Glutamatergic neuron (in vitro differentiated cells): Measurements from ENCODE around the gene PPDPF. TPM values are rescaled to one million over a fixed set of nuclear protein-coding genes. Genes with fewer than 3 reads are reported as not detected.

Source experiments
- DNase-seq: peaks from one replicate; pipeline ENCODE4 v3.0.0; 2022
- H3K27ac Mint-ChIP-seq: one replicate; pipeline ENCODE4 v1.8.0; 2020; ENCODE audit warnings: mild to moderate bottlenecking, mixed read lengths, inconsistent platforms; ENCODE audit not compliant: unreplicated experiment
- H3K27me3 Mint-ChIP-seq: one replicate; pipeline ENCODE4 v1.8.0; 2020; ENCODE audit warnings: mild to moderate bottlenecking, moderate library complexity, mixed read lengths, inconsistent platforms; ENCODE audit not compliant: unreplicated experiment
- H3K36me3 Mint-ChIP-seq: one replicate; pipeline ENCODE4 v1.8.0; 2020; ENCODE audit warnings: mild to moderate bottlenecking, mixed read lengths, inconsistent platforms; ENCODE audit not compliant: unreplicated experiment
- H3K4me1 Mint-ChIP-seq: one replicate; pipeline ENCODE4 v1.8.0; 2020; ENCODE audit warnings: mild to moderate bottlenecking, low read depth, mixed read lengths, inconsistent platforms; ENCODE audit not compliant: unreplicated experiment
- H3K4me3 Mint-ChIP-seq: one replicate; pipeline ENCODE4 v1.8.0; 2020; ENCODE audit warnings: mild to moderate bottlenecking, mixed read lengths, inconsistent platforms; ENCODE audit not compliant: unreplicated experiment
- H3K9me3 Mint-ChIP-seq: one replicate; pipeline ENCODE4 v1.8.0; 2020; ENCODE audit warnings: mild to moderate bottlenecking, moderate library complexity, mixed read lengths, inconsistent platforms; ENCODE audit not compliant: unreplicated experiment
- CTCF ChIP-seq: fragments of 200-600 bp; sonication (generic); IDR thresholded peaks from one replicate; pipeline ENCODE4 v1.5.0; 2021; ENCODE audit not compliant: partially characterized antibody, unreplicated experiment
- total RNA-seq: library from RNA; stranded (reverse); fragmentation: NEBNext Ultra II Directional; extraction: Animal tissue kit (Norgen Biotek cat#: 25700); gene quantifications from one replicate; pipeline ENCODE4 v1.2.1, GENCODE V29; 2021; ENCODE audit not compliant: unreplicated experiment

Gene PPDPF
- total RNA-seq, 1 donor from 2014 or later: 293 TPM

GRCh38 chr20:63539092-63539430 lies 18.5 kb downstream of the PPDPF start:
- Mint-ChIP-seq H3K4me1 (peaks cover 6% of the 10 kb centered on the region), H3K36me3 (peaks cover 5% of the 10 kb centered on the region), H3K9me3 (peaks cover 6% of the 10 kb centered on the region), H3K27ac (no peak overlapping the region), H3K4me3 (no peak overlapping the region), H3K27me3 (peaks cover 8% of the 10 kb centered on the region)
- no peak for DNase-seq
- no peak for TF ChIP-seq CTCF

GRCh38 chr20:63539441-63540370 lies 19.1 kb downstream of the PPDPF start:
- Mint-ChIP-seq H3K4me1 (peaks cover 6% of the 10 kb centered on the region), H3K27ac (peak overlapping the region; percentile 22), H3K9me3 (peaks cover 8% of the 10 kb centered on the region), H3K4me3 (no peak overlapping the region), H3K36me3 (peaks cover 5% of the 10 kb centered on the region), H3K27me3 (peaks cover 8% of the 10 kb centered on the region)
- DNase-seq: no peak
- no peak for TF ChIP-seq CTCF

GRCh38 chr20:63540417-63541186 lies 20.0 kb downstream of the PPDPF start:
- Mint-ChIP-seq H3K27me3 (peaks cover 8% of the 10 kb centered on the region), H3K27ac (no peak overlapping the region), H3K4me3 (no peak overlapping the region), H3K4me1 (peaks cover 5% of the 10 kb centered on the region), H3K36me3 (peaks cover 5% of the 10 kb centered on the region), H3K9me3 (peaks cover 8% of the 10 kb centered on the region)
- TF ChIP-seq CTCF: no peak
- DNase-seq: no peak

- no peak overlapping the region for H3K4me3 Mint-ChIP-seq
- peaks cover 5% of the 10 kb centered on the region for H3K36me3 Mint-ChIP-seq
- H3K9me3 Mint-ChIP-seq: peaks cover 8% of the 10 kb centered on the region
- peaks cover 6% of the 10 kb centered on the region for H3K27me3 Mint-ChIP-seq
- TF ChIP-seq CTCF: no peak
- no peak overlapping the region for H3K27ac Mint-ChIP-seq
- H3K4me1 Mint-ChIP-seq: peaks cover 3% of the 10 kb centered on the region
- DNase-seq: no peak
These were observed 20.8 kb downstream of the PPDPF start for GRCh38 chr20:63541371-63541770.
